Spleen (tissue), 11 donors: Measurements from ENCODE around the gene AJM1. TPM values are rescaled to one million over a fixed set of nuclear protein-coding genes. Genes with fewer than 3 reads are reported as not detected.
"Not testable (repeated sequence)": the region's sequence is repeated elsewhere in the genome, so short reads cannot be mapped to it uniquely, and the experiment has no call there.

Experiments used
- DNase-seq: peaks from one replicate; pipeline ENCODE4 v3.0.0-alpha.2; 2020
- H3K27ac ChIP-seq, 8 donors: fragments of 200-600 bp; sonication (generic) in 7 of 8; 1 replicate in 4 of 8; 2 replicates in 4 of 8; pipeline versions ENCODE4 v1.5.0 to v1.8.0; 2016 to 2021; ENCODE audit warnings: inconsistent platforms in 4 of 8, mild to moderate bottlenecking in 4 of 8, moderate library complexity in 1 of 8
- H3K27me3 ChIP-seq, 7 donors: fragments of 200-600 bp; sonication (generic) in 6 of 7; replicated peaks in 1 of 7; 1 replicate in 4 of 7; 2 replicates in 3 of 7; pipeline versions ENCODE4 v1.5.0 to v1.8.0; 2016 to 2021; ENCODE audit warnings: inconsistent platforms in 3 of 7, mild to moderate bottlenecking in 1 of 7
- H3K36me3 ChIP-seq, 6 donors: fragments of 200-600 bp; sonication (generic) in 5 of 6; 1 replicate in 4 of 6; 2 replicates in 2 of 6; pipeline versions ENCODE4 v1.5.0 to v1.8.0; 2016 to 2021; ENCODE audit warnings: inconsistent platforms in 2 of 6
- H3K4me1 ChIP-seq, 6 donors: fragments of 200-600 bp; sonication (generic) in 5 of 6; 1 replicate in 3 of 6; 2 replicates in 3 of 6; pipeline versions ENCODE4 v1.5.0 to v1.8.0; 2016 to 2021; ENCODE audit warnings: inconsistent platforms in 3 of 6
- H3K4me3 ChIP-seq, 8 donors: fragments of 200-600 bp; sonication (generic) in 7 of 8; 1 replicate in 4 of 8; 2 replicates in 4 of 8; pipeline versions ENCODE4 v1.5.0 to v1.8.0; 2016 to 2021; ENCODE audit warnings: inconsistent platforms in 4 of 8, mild to moderate bottlenecking in 4 of 8, moderate library complexity in 2 of 8
- H3K9me3 ChIP-seq, 8 donors: fragments of 200-600 bp; sonication (generic) in 7 of 8; 1 replicate in 4 of 8; 2 replicates in 4 of 8; pipeline versions ENCODE4 v1.5.0 to v1.8.0; 2016 to 2021; ENCODE audit warnings: inconsistent platforms in 4 of 8
- POLR2A ChIP-seq, 3 donors: fragments of 450-650 bp; IDR thresholded peaks; one replicate each; pipeline ENCODE4 v1.5.1; 2017; ENCODE audit warnings: antibody characterized with exemption in 3 of 3, mild to moderate bottlenecking in 1 of 3
- POLR2AphosphoS5 ChIP-seq, 3 donors: sonication (generic); formaldehyde crosslinking; IDR thresholded peaks; one replicate each; pipeline ENCODE4 v1.5.1; 2017; ENCODE audit warnings: antibody characterized with exemption in 3 of 3
- WGBS, 5 donors: extraction: QIAGEN DNeasy Blood & Tissue Kit in 3 of 5; methylation state at CpG; one replicate each; pipeline versions ENCODE4 v1.1.5 to v1.1.7; 2013 to 2018; 5-methylcytosine and 5-hydroxymethylcytosine counted together
- intact Hi-C: fragments of 100-400 bp; cut with DNase I; formaldehyde crosslinking; loops from one replicate; pipeline ENCODE4 v1.15.0; 2023; ENCODE audit warnings: low total_unique reads
- polyA plus RNA-seq, 3 donors: library from polyadenylated mRNA; stranded (reverse); fragments of 200-250 nt; gene quantifications; one replicate each; pipeline ENCODE4 v1.2.1, GENCODE V29; 2013
- total RNA-seq, 7 donors: library from RNA; depleted of rRNA in 3 of 7; stranded (reverse); fragments of >200 nt in 3 of 7; fragmentation: NEBNext Ultra II Directional in 4 of 7; extraction: Animal tissue kit (Norgen Biotek cat#: 25700) in 4 of 7; gene quantifications; one replicate each; pipeline versions ENCODE4 v1.1.0 to v1.2.1, GENCODE V29; 2016 to 2021
- TF ChIP-seq, protein P1 (sequence below), 11 experiments: fragments of 200-600 bp in 7 of 11; fragments of 450-650 bp in 4 of 11; sonication (generic) in 4 of 11; IDR thresholded peaks in 8 of 11; conservative IDR thresholded peaks in 3 of 11; 1 replicate in 7 of 11; 2 replicates in 4 of 11; pipeline versions ENCODE4 v1.4.0 to v1.8.0; 2016 to 2021; ENCODE audit warnings: antibody characterized with exemption in 11 of 11, inconsistent platforms in 4 of 11, mild to moderate bottlenecking in 1 of 11
- donor health status: healthy with polysubstance abuse.
- donor health status: DM: no; HTN: no; CAD: no; lungs with moderate emphysema.
- donor health status: DM: no; HTN: no; CAD: no.
- donor health status: Bipolar disorder and iron deficiency.
- donor health status: healthy.
- donor health status: DM: no; HTN: no; CAD: no.
- donor health status: DM: yes; HTN: yes; CAD: no.

AJM1 gene
- total and polyA plus RNA-seq, 10 donors: 0.91 to 13.1 (median 4.9) TPM

DNA sequence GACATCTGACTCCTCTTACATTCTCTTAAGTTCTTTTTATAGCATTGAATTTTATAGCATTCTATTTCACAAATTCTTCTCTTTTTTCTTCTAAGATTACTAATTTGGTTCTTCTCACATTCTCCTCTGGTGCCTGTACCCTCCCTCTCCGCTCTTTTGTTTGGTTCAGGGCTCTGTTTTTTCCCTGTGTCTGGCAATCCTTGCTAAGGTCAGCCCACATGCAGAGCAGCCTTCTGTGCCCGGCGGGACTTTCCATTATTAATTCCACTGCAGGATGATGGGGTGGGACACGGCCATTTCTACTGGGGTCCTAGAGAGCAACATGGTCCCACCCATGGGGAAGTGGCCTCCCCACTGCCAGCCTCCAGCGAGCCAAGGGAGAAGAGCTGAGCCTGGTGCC is 34.2 kb downstream of the AJM1 start:
- Histone ChIP-seq H3K27ac (no peak overlapping the region), H3K36me3 (no peaks in the 10 kb centered on the region), H3K27me3 (no peaks in the 10 kb centered on the region), H3K4me1 (peaks cover 2 to 10% (median 3%) of the 10 kb centered on the region in 6 donors), H3K4me3 (no peak overlapping the region), H3K9me3 (peaks cover 0 to 13% (median 8%) of the 10 kb centered on the region in 8 donors)
- WGBS, 5 donors: 82 to 91% (median 87%) methylated on average over 4 to 5 of the region's 5 CpGs
- intact Hi-C loops: no loop called here
- TF ChIP-seq POLR2A (IDR thresholded peaks at IDR 0.05): no peak
- no peak for TF ChIP-seq POLR2AphosphoS5 (IDR thresholded peaks at IDR 0.05)
- TF ChIP-seq, protein P1, sequence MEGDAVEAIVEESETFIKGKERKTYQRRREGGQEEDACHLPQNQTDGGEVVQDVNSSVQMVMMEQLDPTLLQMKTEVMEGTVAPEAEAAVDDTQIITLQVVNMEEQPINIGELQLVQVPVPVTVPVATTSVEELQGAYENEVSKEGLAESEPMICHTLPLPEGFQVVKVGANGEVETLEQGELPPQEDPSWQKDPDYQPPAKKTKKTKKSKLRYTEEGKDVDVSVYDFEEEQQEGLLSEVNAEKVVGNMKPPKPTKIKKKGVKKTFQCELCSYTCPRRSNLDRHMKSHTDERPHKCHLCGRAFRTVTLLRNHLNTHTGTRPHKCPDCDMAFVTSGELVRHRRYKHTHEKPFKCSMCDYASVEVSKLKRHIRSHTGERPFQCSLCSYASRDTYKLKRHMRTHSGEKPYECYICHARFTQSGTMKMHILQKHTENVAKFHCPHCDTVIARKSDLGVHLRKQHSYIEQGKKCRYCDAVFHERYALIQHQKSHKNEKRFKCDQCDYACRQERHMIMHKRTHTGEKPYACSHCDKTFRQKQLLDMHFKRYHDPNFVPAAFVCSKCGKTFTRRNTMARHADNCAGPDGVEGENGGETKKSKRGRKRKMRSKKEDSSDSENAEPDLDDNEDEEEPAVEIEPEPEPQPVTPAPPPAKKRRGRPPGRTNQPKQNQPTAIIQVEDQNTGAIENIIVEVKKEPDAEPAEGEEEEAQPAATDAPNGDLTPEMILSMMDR (IDR thresholded peaks at IDR 0.05 in 8 of 11, conservative IDR thresholded peaks at IDR 0.05 in 3 of 11): no peak
- no peak for DNase-seq

DNA sequence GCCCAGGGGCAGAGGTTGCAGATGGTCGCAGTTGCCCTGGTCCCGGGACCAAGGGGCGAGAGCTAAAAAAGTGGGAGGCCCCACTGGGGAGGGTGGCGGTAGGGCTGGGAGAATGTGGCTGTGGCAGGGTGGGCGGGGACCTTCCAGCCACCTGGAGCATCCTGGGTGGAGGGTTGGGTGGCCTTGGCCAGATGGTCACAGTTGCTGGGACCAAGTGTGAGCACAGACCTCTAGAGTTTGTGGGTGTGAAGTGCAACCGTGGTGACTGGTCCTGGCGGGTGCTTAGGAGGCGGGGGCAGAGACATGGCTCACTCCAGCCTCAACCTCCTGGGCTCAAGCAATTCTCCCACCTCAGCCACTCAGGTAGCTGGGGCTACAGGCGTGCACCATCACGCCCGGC is 38.4 kb downstream of the AJM1 start:
- WGBS, 5 donors: 75 to 88% (median 81%) methylated on average over 11 of the region's 11 CpGs
- intact Hi-C loops: loop anchor here (10.0 kb wide), 1 partner anchor 64 kb away; the partner anchor contains the start of genes C8G and FBXW5

DNA sequence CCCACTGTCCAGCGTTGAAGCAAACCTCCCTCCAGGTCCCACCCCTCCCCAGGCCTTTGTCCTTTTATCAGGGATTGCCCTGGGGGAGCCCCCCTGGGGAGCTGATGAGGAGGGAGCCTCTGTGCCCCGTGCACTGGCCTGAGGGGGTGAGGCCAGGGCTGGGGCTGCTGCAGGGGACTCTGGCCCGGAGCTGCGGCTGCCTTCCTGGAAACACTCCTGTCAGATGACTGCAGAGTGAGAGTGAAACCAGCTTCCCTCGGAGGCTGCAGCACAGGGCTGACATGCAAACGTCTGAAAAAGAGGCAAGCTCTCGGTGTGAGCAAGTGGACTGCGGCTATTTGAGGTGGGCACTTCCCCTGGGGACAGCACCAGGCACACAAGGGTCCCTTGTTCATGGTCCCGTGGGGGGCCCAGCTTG is 39.4 kb downstream of the AJM1 start:
- Histone ChIP-seq H3K27me3 (no peaks in the 10 kb centered on the region), H3K36me3 (no peaks in the 10 kb centered on the region), H3K9me3 (no peaks in the 10 kb centered on the region), H3K4me3 (peak overlapping the region; percentile 29 to 71 (median 40)), H3K27ac (peak overlapping the region; percentile 69 to 89 (median 81)), H3K4me1 (peaks cover 25 to 54% (median 36%) of the 10 kb centered on the region in 6 donors)
- 2 to 11% (median 5%) methylated on average over 7 to 9 of the region's 9 CpGs for WGBS, 5 donors
- TF ChIP-seq POLR2A (IDR thresholded peaks at IDR 0.05) (no peak), POLR2AphosphoS5 (IDR thresholded peaks at IDR 0.05) (peak; percentile 37 to 68 (median 53))
- TF ChIP-seq, protein P1 (IDR thresholded peaks at IDR 0.05 in 8 of 11, conservative IDR thresholded peaks at IDR 0.05 in 3 of 11): no peak
- peak; percentile 85 for DNase-seq
- intact Hi-C loops: loop anchor here (10.0 kb wide), 1 partner anchor 63 kb away; the partner anchor contains the start of genes C8G and FBXW5

More for the DNA sequence above, 38.4 kb downstream of the AJM1 start:
- TF ChIP-seq, protein P1 (IDR thresholded peaks at IDR 0.05 in 8 of 11, conservative IDR thresholded peaks at IDR 0.05 in 3 of 11): no peak
- TF ChIP-seq POLR2AphosphoS5 (IDR thresholded peaks at IDR 0.05): no peak
- no peak for TF ChIP-seq POLR2A (IDR thresholded peaks at IDR 0.05)
- H3K27ac ChIP-seq: no peak overlapping the region
- H3K4me3 ChIP-seq: no peak overlapping the region
- H3K4me1 ChIP-seq: peaks cover 24 to 49% (median 34%) of the 10 kb centered on the region in 6 donors
- no peaks in the 10 kb centered on the region for H3K27me3 ChIP-seq
- no peaks in the 10 kb centered on the region for H3K9me3 ChIP-seq
- H3K36me3 ChIP-seq: no peaks in the 10 kb centered on the region
- peak; percentile 64 for DNase-seq

DNA sequence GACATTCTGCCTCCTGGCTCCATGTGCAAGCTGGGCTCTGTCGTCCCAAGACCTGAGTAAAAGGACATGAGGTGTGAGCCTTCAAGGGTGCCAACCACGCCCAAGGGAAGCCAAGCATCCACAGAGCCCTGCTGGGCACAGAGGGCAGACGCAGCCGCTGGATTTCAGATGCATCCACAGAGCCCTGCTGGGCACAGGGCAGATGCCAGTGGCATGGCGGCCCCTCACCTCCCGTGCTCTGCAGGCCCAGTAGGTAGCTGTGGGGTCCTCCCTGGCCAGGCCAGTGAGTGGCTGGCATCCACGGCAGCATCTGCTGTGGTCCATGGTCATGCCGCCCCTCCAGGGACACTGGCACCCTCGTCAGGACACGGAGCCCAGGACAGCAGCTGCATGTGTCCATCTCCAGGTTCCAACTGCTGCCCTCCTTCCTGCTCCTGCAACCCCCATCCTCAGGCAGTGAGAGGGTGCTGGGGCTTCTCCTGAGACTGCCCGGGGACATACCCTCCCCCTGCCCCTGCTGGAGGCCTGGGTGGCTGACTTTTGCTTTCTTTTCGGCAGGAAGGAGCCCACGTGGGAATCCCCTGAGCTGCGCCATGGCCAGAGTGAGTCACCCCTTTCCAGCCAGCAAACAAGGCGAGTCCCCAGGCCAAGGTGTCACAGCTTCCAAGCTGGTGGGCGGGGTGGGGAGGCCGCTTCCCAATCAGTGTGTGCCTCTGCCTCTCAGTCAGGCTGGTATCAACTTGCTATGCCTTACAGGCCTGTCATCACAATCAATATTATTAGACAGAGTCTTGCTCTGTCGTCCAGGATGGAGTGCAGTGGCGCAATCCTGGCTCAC is 40.0 kb downstream of the AJM1 start:
- H3K27ac ChIP-seq: peak overlapping the region; percentile 69 to 89 (median 81)
- WGBS, 5 donors: 8 to 38% (median 28%) methylated on average over 15 to 19 of the region's 19 CpGs
- no peaks in the 10 kb centered on the region for H3K9me3 ChIP-seq
- H3K27me3 ChIP-seq: no peaks in the 10 kb centered on the region
- TF ChIP-seq POLR2AphosphoS5 (IDR thresholded peaks at IDR 0.05): peak; percentile 57 to 72 (median 68)
- TF ChIP-seq, protein P1 (IDR thresholded peaks at IDR 0.05 in 8 of 11, conservative IDR thresholded peaks at IDR 0.05 in 3 of 11): peak in 3 of 11 experiments; percentile 4 to 33 (median 19)
- TF ChIP-seq POLR2A (IDR thresholded peaks at IDR 0.05): no peak
- intact Hi-C loops: loop anchor here (10.0 kb wide), 1 partner anchor 62 kb away; the partner anchor contains the start of genes C8G and FBXW5
- H3K36me3 ChIP-seq: no peaks in the 10 kb centered on the region
- peak overlapping the region; percentile 29 to 71 (median 40) for H3K4me3 ChIP-seq
- peaks cover 25 to 60% (median 41%) of the 10 kb centered on the region in 6 donors for H3K4me1 ChIP-seq
- peak; percentile 89 for DNase-seq

DNA sequence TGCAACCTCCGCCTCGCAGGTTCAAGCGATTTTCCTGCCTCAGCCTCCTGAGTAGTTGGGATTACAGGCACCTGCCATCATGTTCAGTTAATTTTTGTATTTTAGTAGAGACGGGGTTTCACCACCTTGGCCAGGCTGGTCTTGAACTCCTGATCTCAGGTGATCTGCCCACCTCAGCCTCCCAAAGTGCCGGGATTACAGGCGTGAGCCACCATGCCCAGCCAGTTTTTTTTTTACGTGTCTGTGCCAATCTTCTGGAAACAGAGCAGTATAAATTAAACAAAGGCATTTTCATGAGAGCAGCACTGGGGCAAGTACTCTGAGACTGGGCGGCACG is 40.6 kb downstream of the AJM1 start:
- WGBS, 5 donors: 72 to 84% (median 76%) methylated on average over 9 of the region's 9 CpGs
- peak overlapping the region in 1 of 8 donors; percentile 71 for H3K4me3 ChIP-seq
- not testable (repeated sequence) for H3K9me3 ChIP-seq, DNase-seq, H3K36me3 ChIP-seq, H3K27me3 ChIP-seq
- peak overlapping the region; percentile 69 to 89 (median 81) for H3K27ac ChIP-seq
- H3K4me1 ChIP-seq: peaks cover 28 to 66% (median 47%) of the 10 kb centered on the region in 6 donors
- intact Hi-C loops: loop anchor here (10.0 kb wide), 1 partner anchor 62 kb away; the partner anchor contains the start of genes C8G and FBXW5

DNA sequence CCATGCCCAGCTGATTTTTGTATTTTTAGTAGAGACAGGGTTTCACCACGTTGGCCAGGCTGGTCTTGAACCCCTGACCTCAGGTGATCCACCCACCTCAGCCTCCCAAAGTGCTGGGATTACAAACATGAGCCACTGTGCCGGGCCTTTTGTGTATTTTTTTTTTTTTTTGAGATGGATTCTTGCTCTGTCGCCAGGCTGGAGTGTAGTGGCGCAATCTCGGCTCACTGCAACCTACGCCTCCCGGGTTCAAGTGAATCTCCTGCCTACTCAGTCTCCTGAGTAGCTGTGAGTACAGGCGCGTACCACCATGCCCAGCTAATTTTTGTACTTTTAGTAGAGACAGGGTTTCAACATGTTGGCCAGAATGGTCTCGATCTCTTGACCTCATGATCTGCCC is 41.4 kb downstream of the AJM1 start:
- not testable (repeated sequence) for H3K27me3 ChIP-seq, H3K4me3 ChIP-seq, H3K9me3 ChIP-seq, H3K36me3 ChIP-seq, DNase-seq
- 83 to 95% (median 88%) methylated on average over 10 of the region's 10 CpGs for WGBS, 5 donors
- intact Hi-C loops: loop anchor here (10.0 kb wide), 1 partner anchor 61 kb away; the partner anchor contains the start of genes C8G and FBXW5
- H3K4me1 ChIP-seq: peaks cover 33 to 74% (median 54%) of the 10 kb centered on the region in 6 donors
- H3K27ac ChIP-seq: peak overlapping the region in 2 of 8 donors; percentile 77 to 87
